Lung (tissue), 12 donors: ENCODE measurements around the gene ZSCAN30. TPM values are rescaled to one million over a fixed set of nuclear protein-coding genes. Genes with fewer than 3 reads are reported as not detected.

Experiments
- ATAC-seq: fragments of 200-7000 bp; cut with Tn5 transposase; one replicate; pipeline ENCODE4 v1.9.1; 2020; ENCODE audit warnings: moderate number of reproducible peaks; ENCODE audit not compliant: insufficient read depth, low FRiP score
- DNase-seq, 3 donors: peaks; one replicate each; pipeline ENCODE4 v3.0.0-alpha.2; 2013 to 2017
- H3K27ac ChIP-seq, 2 donors: one replicate each; pipeline ENCODE4 v1.5.1; 2013; ENCODE audit warnings: mild to moderate bottlenecking in 2 of 2, moderate library complexity in 2 of 2, control low read depth in 1 of 2, inconsistent platforms in 1 of 2, low read depth in 1 of 2, low read length in 1 of 2
- H3K27me3 ChIP-seq, 3 donors: one replicate each; pipeline ENCODE4 v1.5.1; 2013; ENCODE audit warnings: low read length in 2 of 3; ENCODE audit not compliant: control insufficient read depth in 3 of 3, insufficient read depth in 3 of 3
- H3K36me3 ChIP-seq, 4 donors: one replicate each; pipeline ENCODE4 v1.5.1; 2013; ENCODE audit warnings: low read length in 4 of 4, mild to moderate bottlenecking in 1 of 4, moderate library complexity in 1 of 4; ENCODE audit not compliant: control insufficient read depth in 4 of 4, insufficient read depth in 4 of 4
- H3K4me1 ChIP-seq, 5 donors: one replicate each; pipeline ENCODE4 v1.5.1; 2013; ENCODE audit warnings: low read length in 5 of 5, mild to moderate bottlenecking in 2 of 5, moderate library complexity in 1 of 5; ENCODE audit not compliant: control insufficient read depth in 5 of 5, insufficient read depth in 5 of 5
- H3K4me3 ChIP-seq: one replicate; pipeline ENCODE4 v1.5.1; 2013; ENCODE audit warnings: mild to moderate bottlenecking, control low read depth, moderate library complexity
- H3K9ac ChIP-seq, 2 donors: one replicate each; pipeline ENCODE4 v1.5.1; 2013; ENCODE audit warnings: low read length in 2 of 2, control low read depth in 1 of 2; ENCODE audit not compliant: insufficient read depth in 1 of 2
- H3K9me3 ChIP-seq, 4 donors: one replicate each; pipeline ENCODE4 v1.5.1; 2013; ENCODE audit warnings: low read length in 3 of 4, mild to moderate bottlenecking in 1 of 4, moderate library complexity in 1 of 4; ENCODE audit not compliant: control insufficient read depth in 4 of 4, insufficient read depth in 3 of 4
- CTCF ChIP-seq: IDR thresholded peaks from 2 replicates; pipeline ENCODE4 v1.5.1; 2012; ENCODE audit warnings: mild to moderate bottlenecking; ENCODE audit errors: control extremely low read depth, extremely low read depth
- WGBS, 2 donors: extraction: QIAGEN DNeasy Blood & Tissue Kit; methylation state at CpG; one replicate each; pipeline ENCODE4 v1.1.7; 2013; 5-methylcytosine and 5-hydroxymethylcytosine counted together
- polyA plus RNA-seq, 2 donors: library from polyadenylated mRNA; stranded (reverse); fragments of 200-250 nt; gene quantifications; one replicate each; pipeline ENCODE4 v1.2.1, GENCODE V29; 2013
- total RNA-seq, 2 donors: library from RNA; depleted of rRNA in 1 of 2; stranded (reverse); fragments of >200 nt in 1 of 2; gene quantifications; one replicate each; pipeline ENCODE4 v1.2.1, GENCODE V29; 2014 to 2021
- donor health status: control.
- donor health status: control.
- donor health status: Bipolar disorder and iron deficiency.
- donor health status: healthy.
- donor health status: DM: yes; HTN: yes; CAD: no.

Gene ZSCAN30
- total and polyA plus RNA-seq, 4 donors: 5.7 to 42.6 (median 12.1) TPM

- WGBS, 2 donors: 78 to 94% methylated on average over 4 of the region's 4 CpGs
- no peak overlapping the region for H3K27ac ChIP-seq
- H3K4me3 ChIP-seq: no peak overlapping the region
- DNase-seq (no peak), ATAC-seq (no peak)
- TF ChIP-seq CTCF: no peak
- H3K9me3 ChIP-seq: peaks cover 0 to 2% (median 0%) of the 10 kb centered on the region in 4 donors
- H3K27me3 ChIP-seq: no peaks in the 10 kb centered on the region
- peaks cover 15 to 56% (median 53%) of the 10 kb centered on the region in 4 donors for H3K36me3 ChIP-seq
- peaks cover 0 to 7% (median 0%) of the 10 kb centered on the region in 5 donors for H3K4me1 ChIP-seq
- no peak overlapping the region for H3K9ac ChIP-seq
These were observed 45.4 kb downstream of the ZSCAN30 start for GRCh38 chr18:35244671-35245070.

GRCh38 chr18:35242426-35242825, 47.6 kb downstream of the ZSCAN30 start:
- peaks cover 15 to 43% (median 42%) of the 10 kb centered on the region in 4 donors for H3K36me3 ChIP-seq
- DNase-seq (peak in 1 of 3 donors; percentile 19), ATAC-seq (no peak)
- H3K9ac ChIP-seq: no peak overlapping the region
- 94 to 95% methylated on average over 6 of the region's 6 CpGs for WGBS, 2 donors
- H3K9me3 ChIP-seq: peaks cover 0 to 2% (median 0%) of the 10 kb centered on the region in 4 donors
- H3K27ac ChIP-seq: peak overlapping the region in 1 of 2 donors; percentile 6
- no peak overlapping the region for H3K4me3 ChIP-seq
- TF ChIP-seq CTCF: no peak
- H3K27me3 ChIP-seq: no peaks in the 10 kb centered on the region
- peaks cover 0 to 7% (median 0%) of the 10 kb centered on the region in 5 donors for H3K4me1 ChIP-seq

- no peak for TF ChIP-seq CTCF
These were observed 48.6 kb downstream of the ZSCAN30 start for GRCh38 chr18:35241448-35241804.

More at GRCh38 chr18:35241448-35241804, 48.6 kb downstream of the ZSCAN30 start:
- Histone ChIP-seq H3K4me1 (peaks cover 0 to 7% (median 0%) of the 10 kb centered on the region in 5 donors), H3K9ac (peak overlapping the region; percentile 93 to 98), H3K27me3 (no peaks in the 10 kb centered on the region), H3K4me3 (peak overlapping the region; percentile 88), H3K27ac (peak overlapping the region in 1 of 2 donors; percentile 87), H3K9me3 (peaks cover 0 to 2% (median 0%) of the 10 kb centered on the region in 4 donors), H3K36me3 (peaks cover 11 to 35% (median 34%) of the 10 kb centered on the region in 4 donors)
- ATAC-seq: no peak
- peak in 1 of 3 donors; percentile 71 for DNase-seq
- WGBS, 2 donors: 0 to 1% methylated on average over 5 of the region's 5 CpGs
